ENCODE results near the gene TMEM156.

TMEM156 gene

GRCh38 chr4:39032218-39033085, at the start of gene TMEM156:
TSS of gene TMEM156 (minus strand) at chr4:39032409. CDS start at chr4:39032313, 96 bp downstream.
- peak; percentile 35 to 64 for DNase-seq

DNA sequence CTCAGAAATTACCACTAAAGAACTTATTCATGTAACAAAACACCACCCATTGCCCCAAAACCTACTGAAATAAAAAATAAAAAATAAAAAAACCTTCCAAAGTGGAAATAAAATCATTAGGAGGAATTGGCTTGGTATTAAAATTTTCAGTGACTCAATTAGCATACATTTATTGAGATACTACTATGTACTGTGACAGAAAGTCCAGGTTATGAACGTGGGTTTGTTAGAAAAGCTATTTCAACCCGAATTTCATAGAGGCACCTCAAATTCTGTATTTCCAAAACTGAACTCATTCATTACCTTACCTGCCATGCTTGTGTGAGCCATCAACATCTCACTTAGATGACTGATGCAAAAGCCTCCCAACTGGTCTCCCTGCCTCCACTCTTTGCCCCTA, 46.6 kb upstream of the TMEM156 start:
- DNase-seq = no peak

GRCh38 chr4:39068907-39069306, 36.7 kb upstream of the TMEM156 start:
- DNase-seq = peak; percentile 27 to 37

DNA sequence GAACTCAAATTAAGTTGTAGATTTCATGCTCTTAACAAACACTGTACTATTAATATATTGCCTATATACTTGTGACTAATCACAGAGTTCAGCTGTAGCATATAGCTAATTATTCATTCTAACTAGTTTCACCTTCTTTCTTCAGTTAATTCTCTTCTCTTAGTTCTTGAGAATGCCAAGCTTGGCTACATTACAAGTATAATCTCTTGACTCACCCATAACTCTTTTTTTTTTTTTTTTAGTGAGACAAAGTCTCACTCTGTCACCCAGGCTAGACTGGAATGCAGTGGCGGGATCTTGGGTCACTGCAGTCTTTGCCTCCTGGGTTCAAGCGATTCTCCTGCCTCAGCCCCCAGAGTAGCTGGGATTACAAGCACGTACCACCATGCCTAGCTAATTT, 35.2 kb upstream of the TMEM156 start:
- DNase-seq = no peak

- DNase-seq = no peak
These were observed 34.8 kb upstream of the TMEM156 start for GRCh38 chr4:39067031-39067430.

DNA sequence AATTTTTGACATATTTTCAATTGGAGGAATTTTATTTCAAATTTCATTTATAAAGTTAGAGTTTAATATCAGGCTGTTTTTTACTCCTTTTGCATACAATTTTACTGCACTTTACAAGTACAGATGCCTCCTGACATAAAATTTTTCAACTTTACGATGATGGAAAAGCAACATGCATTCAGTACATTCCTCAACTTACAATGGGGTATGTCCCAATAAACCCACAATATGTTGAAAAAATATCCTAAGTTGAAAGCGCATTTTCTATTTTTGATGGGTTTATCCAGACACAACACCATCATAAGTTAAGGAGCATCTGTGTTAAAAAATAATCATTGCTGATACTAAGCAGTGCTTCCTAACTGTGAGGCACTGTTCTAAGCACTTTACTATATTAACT, 34.2 kb upstream of the TMEM156 start:
- DNase-seq = no peak

- no peak for DNase-seq
These were observed 31.2 kb upstream of the TMEM156 start for GRCh38 chr4:39063430-39063829.

DNA sequence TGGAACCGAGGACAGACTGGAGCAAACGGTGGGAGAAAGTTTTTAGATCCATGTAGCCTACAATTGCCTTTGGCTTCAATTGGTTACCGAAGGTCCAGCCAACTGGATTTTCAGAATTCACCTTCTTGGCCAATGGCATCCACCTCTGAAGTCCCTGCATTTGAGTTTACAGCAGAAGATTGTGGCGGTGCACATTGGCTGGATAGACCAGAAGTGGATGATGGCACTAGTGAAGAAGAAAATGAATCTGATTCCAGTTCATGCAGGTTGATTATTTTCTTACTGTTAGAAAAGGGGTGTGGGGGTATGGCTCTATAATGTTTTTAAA, 30.5 kb upstream of the TMEM156 start:
- DNase-seq = no peak

GRCh38 chr4:39062094-39062769, 30.0 kb upstream of the TMEM156 start, which contains the start of gene KLHL5:
TSS of gene KLHL5 (plus strand) at chr4:39062232. CDS start at chr4:39062653, 421 bp downstream.
- no peak for DNase-seq

DNA sequence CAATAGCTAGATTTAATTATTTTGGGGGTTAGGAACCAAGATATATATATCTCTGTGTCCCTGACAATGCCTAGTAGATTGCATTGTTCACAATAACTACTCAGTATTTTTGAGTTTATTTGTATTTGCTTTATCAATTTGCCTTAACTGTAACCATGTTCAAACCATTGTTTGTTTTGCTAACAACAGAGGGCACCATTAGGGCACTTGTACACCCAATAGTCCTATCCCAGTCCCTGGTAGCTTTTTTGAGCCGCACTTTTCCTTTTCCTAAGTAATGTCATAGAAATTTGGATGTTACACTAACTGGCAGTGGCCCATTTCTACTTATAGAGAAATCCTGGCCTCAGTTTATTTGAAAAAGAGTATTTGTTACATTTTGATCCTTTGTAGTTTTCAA, 29.2 kb upstream of the TMEM156 start:
- DNase-seq = no peak

DNA sequence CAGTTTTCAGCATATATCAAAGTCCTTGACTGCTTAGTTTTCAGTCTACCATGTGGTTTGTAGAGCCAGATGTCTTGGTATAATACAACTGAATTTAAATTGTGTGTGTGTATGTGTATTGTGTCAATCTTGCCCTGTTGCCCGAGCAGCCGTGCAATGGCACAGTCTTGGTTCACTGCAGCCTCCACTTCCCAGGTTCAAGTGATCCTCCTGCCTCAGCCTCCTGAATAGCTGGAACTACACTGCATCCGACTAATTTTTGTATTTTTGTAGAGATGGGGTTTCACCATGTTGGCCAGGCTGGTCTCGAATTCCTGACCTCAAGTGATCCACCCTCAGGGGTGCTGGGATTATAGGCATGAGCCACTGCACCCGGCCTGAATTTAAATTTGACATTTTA, 23.8 kb upstream of the TMEM156 start:
- DNase-seq = no peak

DNA sequence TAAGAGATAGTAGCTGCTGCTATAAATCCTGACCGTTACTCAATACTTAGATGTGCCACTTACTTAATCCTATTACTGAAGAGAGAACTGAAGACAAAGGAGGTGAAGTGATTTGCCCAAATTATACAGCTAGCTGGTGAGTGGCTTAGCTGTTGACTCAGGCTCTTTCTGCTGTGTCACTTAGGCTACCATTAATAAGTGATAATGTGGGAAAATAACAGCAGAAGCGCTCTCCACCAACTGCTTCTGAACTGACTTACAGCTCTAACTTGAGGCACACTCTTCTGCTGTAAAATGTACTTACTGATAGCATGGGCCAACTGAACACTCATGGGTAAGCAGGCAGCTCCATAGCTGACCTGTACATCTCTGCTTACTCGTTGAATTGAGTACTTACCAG, 22.3 kb upstream of the TMEM156 start:
- no peak for DNase-seq

GRCh38 chr4:39053983-39054382, 21.8 kb upstream of the TMEM156 start:
- DNase-seq = no peak

GRCh38 chr4:39051492-39051891, 19.3 kb upstream of the TMEM156 start:
- DNase-seq = no peak

DNA sequence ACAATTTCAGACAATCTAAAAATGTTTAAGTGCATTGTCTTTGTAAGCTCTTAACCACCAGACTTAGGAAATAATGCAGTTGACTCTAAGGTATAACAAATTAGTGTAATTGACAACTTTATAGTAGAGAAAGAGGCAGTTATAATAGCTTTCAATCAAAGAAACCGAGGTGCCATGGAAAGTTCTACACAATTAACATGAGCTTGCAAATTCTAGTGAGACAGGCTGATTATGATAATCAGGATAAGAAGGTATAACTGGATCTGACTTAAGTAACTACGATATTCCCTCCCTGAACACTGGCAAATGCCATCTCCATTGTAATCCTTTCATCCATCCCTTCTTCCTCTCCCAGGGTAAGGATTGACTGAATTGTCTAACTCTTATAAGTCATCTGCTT, 18.4 kb upstream of the TMEM156 start:
- DNase-seq = no peak

- DNase-seq = no peak
These were observed 16.1 kb upstream of the TMEM156 start for GRCh38 chr4:39048311-39048710.

GRCh38 chr4:39047681-39048080, 15.5 kb upstream of the TMEM156 start:
- no peak for DNase-seq

- DNase-seq = peak; percentile 67 to 79
These were observed 14.0 kb upstream of the TMEM156 start for GRCh38 chr4:39046249-39046648.

DNA sequence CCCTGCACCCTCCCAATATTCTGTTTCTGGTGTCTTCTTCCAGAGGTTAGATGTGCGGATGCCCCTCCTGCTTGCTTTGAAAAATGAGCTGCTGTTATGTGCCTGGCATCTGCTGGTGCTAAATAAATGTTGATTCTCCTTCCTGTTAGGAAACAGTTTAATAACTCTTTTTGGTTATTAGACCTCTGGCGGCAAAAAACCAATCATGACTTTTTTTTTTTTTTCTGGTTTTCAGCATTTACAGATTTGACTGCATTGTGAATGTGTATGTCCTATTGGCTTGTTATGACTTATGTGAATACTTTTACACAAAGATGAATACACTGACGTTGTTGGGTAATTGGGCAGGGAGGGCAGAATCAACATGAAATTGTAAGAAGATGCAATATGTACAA, 13.6 kb upstream of the TMEM156 start:
- peak; percentile 30 to 32 for DNase-seq

GRCh38 chr4:39044956-39045826, 13.0 kb upstream of the TMEM156 start:
- peak; percentile 31 to 55 for DNase-seq

- peak; percentile 98 for DNase-seq
These were observed 12.3 kb upstream of the TMEM156 start for GRCh38 chr4:39044364-39044955.

GRCh38 chr4:39043861-39044363, 11.7 kb upstream of the TMEM156 start:
- DNase-seq = peak; percentile 43 to 55

Measured in inflammatory macrophage treated with lipopolysaccharide for 1 hour (primary cell).